Liver (tissue), 9 donors: Measurements from ENCODE around the gene PRRT2. TPM values are rescaled to one million over a fixed set of nuclear protein-coding genes. Genes with fewer than 3 reads are reported as not detected.

Experiments used
- DNase-seq: peaks from one replicate; pipeline ENCODE4 v3.0.0-alpha.2; 2017; ENCODE audit warnings: low spot score
- H3K27ac ChIP-seq, 2 donors: one replicate each; pipeline ENCODE4 v1.7.0; 2013; ENCODE audit warnings: inconsistent platforms in 2 of 2, low read length in 2 of 2, control low read depth in 1 of 2, low read depth in 1 of 2, mild to moderate bottlenecking in 1 of 2
- H3K27me3 ChIP-seq, 4 donors: one replicate each; pipeline versions ENCODE4 v1.6.1 to v1.7.0; 2013; ENCODE audit warnings: low read length in 3 of 4, inconsistent platforms in 1 of 4, mild to moderate bottlenecking in 1 of 4, moderate library complexity in 1 of 4; ENCODE audit not compliant: control insufficient read depth in 4 of 4, insufficient read depth in 4 of 4
- H3K36me3 ChIP-seq, 4 donors: one replicate each; pipeline versions ENCODE4 v1.6.1 to v1.7.0; 2013; ENCODE audit warnings: low read length in 3 of 4, mild to moderate bottlenecking in 3 of 4, low read depth in 1 of 4, moderate library complexity in 1 of 4; ENCODE audit not compliant: control insufficient read depth in 4 of 4, insufficient read depth in 3 of 4
- H3K4me1 ChIP-seq, 4 donors: one replicate each; pipeline versions ENCODE4 v1.6.1 to v1.7.0; 2013; ENCODE audit warnings: low read length in 3 of 4, mild to moderate bottlenecking in 3 of 4, moderate library complexity in 1 of 4; ENCODE audit not compliant: control insufficient read depth in 4 of 4, insufficient read depth in 4 of 4
- H3K4me3 ChIP-seq, 3 donors: one replicate each; pipeline versions ENCODE4 v1.6.1 to v1.7.0; 2013; ENCODE audit warnings: low read length in 3 of 3, control low read depth in 1 of 3, low read depth in 1 of 3, mild to moderate bottlenecking in 1 of 3
- H3K9ac ChIP-seq, 2 donors: one replicate each; pipeline ENCODE4 v1.7.0; 2013; ENCODE audit warnings: low read length in 2 of 2, mild to moderate bottlenecking in 2 of 2, moderate library complexity in 2 of 2, control low read depth in 1 of 2, low read depth in 1 of 2
- H3K9me3 ChIP-seq, 4 donors: one replicate each; pipeline versions ENCODE4 v1.6.1 to v1.7.0; 2013; ENCODE audit warnings: low read length in 3 of 4; ENCODE audit not compliant: control insufficient read depth in 4 of 4
- EGR1 ChIP-seq, 2 donors: IDR thresholded peaks; 2 replicates each; pipeline ENCODE4 v1.6.1; 2016 to 2018; ENCODE audit warnings: antibody characterized with exemption in 2 of 2, low read depth in 2 of 2
- FOXA1 ChIP-seq: IDR thresholded peaks from 2 replicates; pipeline ENCODE4 v1.6.1; 2016; ENCODE audit warnings: antibody characterized with exemption
- FOXA2 ChIP-seq: IDR thresholded peaks from 2 replicates; pipeline ENCODE4 v1.6.1; 2016; ENCODE audit warnings: antibody characterized with exemption
- GABPA ChIP-seq, 2 donors: IDR thresholded peaks in 1 of 2; conservative IDR thresholded peaks in 1 of 2; 2 replicates each; pipeline ENCODE4 v1.6.1; 2016; ENCODE audit warnings: antibody characterized with exemption in 2 of 2, mild to moderate bottlenecking in 1 of 2, moderate library complexity in 1 of 2
- HNF4A ChIP-seq, 2 donors: conservative IDR thresholded peaks; 2 replicates each; pipeline ENCODE4 v1.6.1; 2016; ENCODE audit warnings: antibody characterized with exemption in 2 of 2, mild to moderate bottlenecking in 2 of 2
- JUND ChIP-seq, 2 donors: IDR thresholded peaks; 2 replicates each; pipeline ENCODE4 v1.6.1; 2016; ENCODE audit warnings: antibody characterized with exemption in 2 of 2
- RAD21 ChIP-seq, 2 donors: IDR thresholded peaks; 2 replicates each; pipeline ENCODE4 v1.6.1; 2016; ENCODE audit warnings: antibody characterized with exemption in 2 of 2, mild to moderate bottlenecking in 2 of 2
- SP1 ChIP-seq: IDR thresholded peaks from 2 replicates; pipeline ENCODE4 v1.6.1; 2018; ENCODE audit warnings: antibody characterized with exemption, mild to moderate bottlenecking
- TAF1 ChIP-seq: conservative IDR thresholded peaks from 2 replicates; pipeline ENCODE4 v1.6.1; 2016; ENCODE audit warnings: antibody characterized with exemption, mild to moderate bottlenecking
- YY1 ChIP-seq: IDR thresholded peaks from 2 replicates; pipeline ENCODE4 v1.6.1; 2016; ENCODE audit warnings: antibody characterized with exemption, mild to moderate bottlenecking
- WGBS: extraction: QIAGEN DNeasy Blood & Tissue Kit; methylation state at CpG from one replicate; pipeline ENCODE4 v1.1.7; 2013; 5-methylcytosine and 5-hydroxymethylcytosine counted together
- polyA plus RNA-seq, 2 donors: library from polyadenylated mRNA; stranded (reverse) in 1 of 2; unstranded in 1 of 2; fragments of 200-250 nt in 1 of 2; fragments of >200 nt in 1 of 2; fragmentation: Nextera tagmentation in 1 of 2; extraction: Ambion mirVana in 1 of 2; gene quantifications; one replicate each; pipeline versions ENCODE4 v1.2.1 to v1.2.3, GENCODE V29; 2013 to 2015
- total RNA-seq, 2 donors: library from RNA; depleted of rRNA; stranded (reverse); fragments of >200 nt; gene quantifications; one replicate each; pipeline ENCODE4 v1.2.3, GENCODE V29; 2014
- TF ChIP-seq, protein P1 (sequence below): fragments of 150-350 bp; IDR thresholded peaks from 2 replicates; pipeline ENCODE4 v1.5.1; 2017; ENCODE audit warnings: improper control_type of control experiment, low read depth, low read length; ENCODE audit not compliant: missing input control
- TF ChIP-seq, protein P2 (sequence below): IDR thresholded peaks from 2 replicates; pipeline ENCODE4 v1.6.1; 2016; ENCODE audit warnings: antibody characterized with exemption
- TF ChIP-seq, protein P3 (sequence below): IDR thresholded peaks from 2 replicates; pipeline ENCODE4 v1.6.1; 2016; ENCODE audit warnings: antibody characterized with exemption
- TF ChIP-seq, protein P4 (sequence below): IDR thresholded peaks from 2 replicates; pipeline ENCODE4 v1.6.1; 2016; ENCODE audit warnings: antibody characterized with exemption
- TF ChIP-seq, protein P5 (sequence below): IDR thresholded peaks from 2 replicates; pipeline ENCODE4 v1.6.1; 2016; ENCODE audit warnings: antibody characterized with exemption, mild to moderate bottlenecking
- donor health status: healthy.
- donor health status: healthy.
- donor health status: healthy.
- donor health status: healthy.
- donor health status: healthy.

The PRRT2 gene
- total and polyA plus RNA-seq, 4 donors: 0.09 to 0.59 (median 0.22) TPM

DNA sequence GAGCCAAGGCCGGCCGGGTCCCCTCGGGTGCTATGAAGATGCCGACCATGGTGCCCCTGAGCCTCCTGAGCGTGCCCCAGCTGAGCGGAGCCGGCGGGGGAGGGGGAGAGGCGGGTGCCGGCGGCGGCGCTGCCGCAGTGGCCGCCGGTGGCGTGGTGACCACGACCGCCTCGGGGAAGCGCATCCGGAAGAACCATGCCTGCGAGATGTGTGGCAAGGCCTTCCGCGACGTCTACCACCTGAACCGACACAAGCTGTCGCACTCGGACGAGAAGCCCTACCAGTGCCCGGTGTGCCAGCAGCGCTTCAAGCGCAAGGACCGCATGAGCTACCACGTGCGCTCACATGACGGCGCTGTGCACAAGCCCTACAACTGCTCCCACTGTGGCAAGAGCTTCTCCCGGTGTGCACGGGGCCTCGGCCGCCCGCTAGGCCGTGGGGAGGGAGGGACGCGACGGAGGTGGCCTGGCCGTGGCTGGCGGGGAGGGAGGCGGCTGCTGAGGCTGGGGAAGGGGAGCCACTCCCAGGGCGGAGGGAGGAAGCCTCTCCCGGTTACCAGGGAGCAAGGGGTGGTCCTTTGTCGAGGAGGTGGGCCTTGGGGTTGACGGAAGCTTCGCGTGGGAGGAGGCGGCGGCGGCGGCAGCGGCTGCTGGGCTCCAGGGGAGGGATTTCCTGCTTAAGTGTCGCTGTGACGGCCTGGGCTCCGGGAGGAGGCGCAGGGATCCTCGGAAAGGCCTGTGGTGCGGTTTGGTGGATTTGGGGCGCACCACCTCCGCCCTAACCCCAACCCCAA is 4.4 kb upstream of the PRRT2 start:
- Histone ChIP-seq H3K27me3 (no peaks in the 10 kb centered on the region), H3K36me3 (peaks cover 2 to 10% (median 4%) of the 10 kb centered on the region in 4 donors), H3K4me3 (peak overlapping the region in 2 of 3 donors; percentile 42 to 93), H3K27ac (peak overlapping the region; percentile 73 to 88), H3K9ac (peak overlapping the region in 1 of 2 donors; percentile 51), H3K4me1 (peaks cover 16 to 56% (median 36%) of the 10 kb centered on the region in 4 donors), H3K9me3 (no peaks in the 10 kb centered on the region)
- TF ChIP-seq SP1: peak; percentile 42
- TF ChIP-seq, protein P1, sequence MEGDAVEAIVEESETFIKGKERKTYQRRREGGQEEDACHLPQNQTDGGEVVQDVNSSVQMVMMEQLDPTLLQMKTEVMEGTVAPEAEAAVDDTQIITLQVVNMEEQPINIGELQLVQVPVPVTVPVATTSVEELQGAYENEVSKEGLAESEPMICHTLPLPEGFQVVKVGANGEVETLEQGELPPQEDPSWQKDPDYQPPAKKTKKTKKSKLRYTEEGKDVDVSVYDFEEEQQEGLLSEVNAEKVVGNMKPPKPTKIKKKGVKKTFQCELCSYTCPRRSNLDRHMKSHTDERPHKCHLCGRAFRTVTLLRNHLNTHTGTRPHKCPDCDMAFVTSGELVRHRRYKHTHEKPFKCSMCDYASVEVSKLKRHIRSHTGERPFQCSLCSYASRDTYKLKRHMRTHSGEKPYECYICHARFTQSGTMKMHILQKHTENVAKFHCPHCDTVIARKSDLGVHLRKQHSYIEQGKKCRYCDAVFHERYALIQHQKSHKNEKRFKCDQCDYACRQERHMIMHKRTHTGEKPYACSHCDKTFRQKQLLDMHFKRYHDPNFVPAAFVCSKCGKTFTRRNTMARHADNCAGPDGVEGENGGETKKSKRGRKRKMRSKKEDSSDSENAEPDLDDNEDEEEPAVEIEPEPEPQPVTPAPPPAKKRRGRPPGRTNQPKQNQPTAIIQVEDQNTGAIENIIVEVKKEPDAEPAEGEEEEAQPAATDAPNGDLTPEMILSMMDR: peak; percentile 18
- TF ChIP-seq, protein P2, sequence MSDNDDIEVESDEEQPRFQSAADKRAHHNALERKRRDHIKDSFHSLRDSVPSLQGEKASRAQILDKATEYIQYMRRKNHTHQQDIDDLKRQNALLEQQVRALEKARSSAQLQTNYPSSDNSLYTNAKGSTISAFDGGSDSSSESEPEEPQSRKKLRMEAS: peak; percentile 66
- no peak for TF ChIP-seq YY1
- TF ChIP-seq TAF1: no peak
- TF ChIP-seq JUND (IDR thresholded peaks at IDR 0.05): no peak
- no peak for TF ChIP-seq FOXA2
- TF ChIP-seq RAD21 (IDR thresholded peaks at IDR 0.05): peak; percentile 38 to 59
- DNase-seq: peak; percentile 83
- 38% methylated on average over 69 of the region's 69 CpGs for WGBS

DNA sequence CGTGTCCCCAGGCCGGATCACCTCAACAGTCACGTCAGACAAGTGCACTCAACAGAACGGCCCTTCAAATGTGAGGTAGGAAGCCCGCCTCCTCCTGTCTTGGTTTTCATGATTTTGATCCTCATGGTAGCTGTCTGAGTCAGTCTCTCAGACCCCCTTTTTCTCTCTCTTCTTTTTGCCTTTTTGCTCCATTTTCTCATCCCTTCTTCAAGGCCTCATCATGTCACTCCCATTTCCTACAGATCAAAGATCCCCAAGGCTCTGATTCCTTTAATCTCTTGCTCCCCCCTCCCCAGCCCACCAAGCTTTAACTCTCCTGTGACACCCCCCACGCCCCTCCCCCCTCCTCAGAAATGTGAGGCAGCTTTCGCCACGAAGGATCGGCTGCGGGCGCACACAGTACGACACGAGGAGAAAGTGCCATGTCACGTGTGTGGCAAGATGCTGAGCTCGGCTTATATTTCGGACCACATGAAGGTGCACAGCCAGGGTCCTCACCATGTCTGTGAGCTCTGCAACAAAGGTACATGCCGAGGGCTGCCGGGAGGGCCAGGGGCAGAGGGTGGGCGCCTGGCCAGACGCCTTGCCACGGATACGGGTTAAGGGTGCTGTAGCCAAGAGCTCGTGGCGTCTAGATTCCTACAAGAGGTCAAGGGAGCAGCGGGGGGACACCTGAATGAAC is 3.6 kb upstream of the PRRT2 start:
- Histone ChIP-seq H3K4me1 (peaks cover 16 to 56% (median 36%) of the 10 kb centered on the region in 4 donors), H3K9ac (peak overlapping the region in 1 of 2 donors; percentile 51)

More for the DNA sequence above, 3.6 kb upstream of the PRRT2 start:
- no peak for DNase-seq
- Histone ChIP-seq H3K27me3 (no peaks in the 10 kb centered on the region), H3K9me3 (no peaks in the 10 kb centered on the region), H3K36me3 (peaks cover 2 to 10% (median 4%) of the 10 kb centered on the region in 4 donors), H3K27ac (peak overlapping the region; percentile 73 to 88), H3K4me3 (peak overlapping the region in 2 of 3 donors; percentile 14 to 93)
- TF ChIP-seq GABPA (IDR thresholded peaks at IDR 0.05 in 1 of 2, conservative IDR thresholded peaks at IDR 0.05 in 1 of 2) (no peak), FOXA1 (no peak), FOXA2 (no peak), EGR1 (IDR thresholded peaks at IDR 0.05; ENCODE audit: low read depth in 2 of 2) (no peak), HNF4A (conservative IDR thresholded peaks at IDR 0.05) (no peak)
- TF ChIP-seq, protein P3, sequence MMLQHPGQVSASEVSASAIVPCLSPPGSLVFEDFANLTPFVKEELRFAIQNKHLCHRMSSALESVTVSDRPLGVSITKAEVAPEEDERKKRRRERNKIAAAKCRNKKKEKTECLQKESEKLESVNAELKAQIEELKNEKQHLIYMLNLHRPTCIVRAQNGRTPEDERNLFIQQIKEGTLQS: no peak
- TF ChIP-seq, protein P4, sequence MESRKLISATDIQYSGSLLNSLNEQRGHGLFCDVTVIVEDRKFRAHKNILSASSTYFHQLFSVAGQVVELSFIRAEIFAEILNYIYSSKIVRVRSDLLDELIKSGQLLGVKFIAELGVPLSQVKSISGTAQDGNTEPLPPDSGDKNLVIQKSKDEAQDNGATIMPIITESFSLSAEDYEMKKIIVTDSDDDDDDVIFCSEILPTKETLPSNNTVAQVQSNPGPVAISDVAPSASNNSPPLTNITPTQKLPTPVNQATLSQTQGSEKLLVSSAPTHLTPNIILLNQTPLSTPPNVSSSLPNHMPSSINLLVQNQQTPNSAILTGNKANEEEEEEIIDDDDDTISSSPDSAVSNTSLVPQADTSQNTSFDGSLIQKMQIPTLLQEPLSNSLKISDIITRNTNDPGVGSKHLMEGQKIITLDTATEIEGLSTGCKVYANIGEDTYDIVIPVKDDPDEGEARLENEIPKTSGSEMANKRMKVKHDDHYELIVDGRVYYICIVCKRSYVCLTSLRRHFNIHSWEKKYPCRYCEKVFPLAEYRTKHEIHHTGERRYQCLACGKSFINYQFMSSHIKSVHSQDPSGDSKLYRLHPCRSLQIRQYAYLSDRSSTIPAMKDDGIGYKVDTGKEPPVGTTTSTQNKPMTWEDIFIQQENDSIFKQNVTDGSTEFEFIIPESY: no peak
- TF ChIP-seq, protein P1: no peak
- TF ChIP-seq, protein P5, sequence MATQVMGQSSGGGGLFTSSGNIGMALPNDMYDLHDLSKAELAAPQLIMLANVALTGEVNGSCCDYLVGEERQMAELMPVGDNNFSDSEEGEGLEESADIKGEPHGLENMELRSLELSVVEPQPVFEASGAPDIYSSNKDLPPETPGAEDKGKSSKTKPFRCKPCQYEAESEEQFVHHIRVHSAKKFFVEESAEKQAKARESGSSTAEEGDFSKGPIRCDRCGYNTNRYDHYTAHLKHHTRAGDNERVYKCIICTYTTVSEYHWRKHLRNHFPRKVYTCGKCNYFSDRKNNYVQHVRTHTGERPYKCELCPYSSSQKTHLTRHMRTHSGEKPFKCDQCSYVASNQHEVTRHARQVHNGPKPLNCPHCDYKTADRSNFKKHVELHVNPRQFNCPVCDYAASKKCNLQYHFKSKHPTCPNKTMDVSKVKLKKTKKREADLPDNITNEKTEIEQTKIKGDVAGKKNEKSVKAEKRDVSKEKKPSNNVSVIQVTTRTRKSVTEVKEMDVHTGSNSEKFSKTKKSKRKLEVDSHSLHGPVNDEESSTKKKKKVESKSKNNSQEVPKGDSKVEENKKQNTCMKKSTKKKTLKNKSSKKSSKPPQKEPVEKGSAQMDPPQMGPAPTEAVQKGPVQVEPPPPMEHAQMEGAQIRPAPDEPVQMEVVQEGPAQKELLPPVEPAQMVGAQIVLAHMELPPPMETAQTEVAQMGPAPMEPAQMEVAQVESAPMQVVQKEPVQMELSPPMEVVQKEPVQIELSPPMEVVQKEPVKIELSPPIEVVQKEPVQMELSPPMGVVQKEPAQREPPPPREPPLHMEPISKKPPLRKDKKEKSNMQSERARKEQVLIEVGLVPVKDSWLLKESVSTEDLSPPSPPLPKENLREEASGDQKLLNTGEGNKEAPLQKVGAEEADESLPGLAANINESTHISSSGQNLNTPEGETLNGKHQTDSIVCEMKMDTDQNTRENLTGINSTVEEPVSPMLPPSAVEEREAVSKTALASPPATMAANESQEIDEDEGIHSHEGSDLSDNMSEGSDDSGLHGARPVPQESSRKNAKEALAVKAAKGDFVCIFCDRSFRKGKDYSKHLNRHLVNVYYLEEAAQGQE: no peak
- WGBS: 68% methylated on average over 25 of the region's 25 CpGs
